GM12874 (cell line): Measurements from ENCODE around the gene STKLD1.
A peak's percentile ranks its signal among the peaks of the same experiment; 100 is the strongest.

Experiments used
- CTCF ChIP-seq: IDR thresholded peaks from 2 replicates; pipeline ENCODE4 v1.5.1; 2011; ENCODE audit warnings: low read depth, mild to moderate bottlenecking, control low read depth, low read length, moderate library complexity; ENCODE audit not compliant: insufficient read depth

Gene STKLD1

GRCh38 chr9:133375724-133376654 lies at the start of gene STKLD1, which contains the start of gene SURF4:
TSS of gene STKLD1 (plus strand) at chr9:133376366. CDS start at chr9:133376474, 108 bp downstream.
TSS of gene SURF4 (minus strand) at chr9:133376060. CDS start at chr9:133375969, 91 bp downstream.
- TF ChIP-seq CTCF = no peak

- TF ChIP-seq CTCF = no peak
Measured at GRCh38 chr9:133327834-133328484, 48.2 kb upstream of the STKLD1 start.

- TF ChIP-seq CTCF = peak; percentile 28; the same call in 1 of the 2 replicates
Measured at GRCh38 chr9:133329306-133330156, 46.6 kb upstream of the STKLD1 start.

- TF ChIP-seq CTCF = no peak
Measured at GRCh38 chr9:133331221-133331620, 44.9 kb upstream of the STKLD1 start.

- TF ChIP-seq CTCF = no peak
Measured at GRCh38 chr9:133331641-133332380, 44.4 kb upstream of the STKLD1 start.

- TF ChIP-seq CTCF = no peak
Measured at GRCh38 chr9:133332381-133332730, 43.8 kb upstream of the STKLD1 start.
